ENCODE measurements around the gene FBF1. TPM values are rescaled to one million over a fixed set of nuclear protein-coding genes. Genes with fewer than 3 reads are reported as not detected.

The FBF1 gene
- polyA plus RNA-seq, 1 experiment, result 2.5 TPM

- Histone ChIP-seq H3K9me3 (ENCODE audit: control insufficient read depth, insufficient read depth, low read length) (no peaks in the 10 kb centered on the region; the same call in 1 of the 2 replicates), H3K27ac (ENCODE audit: low read depth, low read length) (peak overlapping the region; percentile 25), H3K27me3 (ENCODE audit: control insufficient read depth, insufficient read depth, low read length) (no peaks in the 10 kb centered on the region), H3K4me3 (ENCODE audit: low read depth, low read length) (no peak overlapping the region)
- POLR2A ChIA-PET, result interaction anchor here (0.8 to 1.9 kb wide), 4 partner anchors 9 to 84 kb away, joined by 3 to 10 read pairs (median 8); partner anchors contain the start of genes TRIM65 and WBP2
- CTCF ChIA-PET, result interaction anchor here (0.7 to 1.5 kb wide), 4 partner anchors 9 to 81 kb away, joined by 3 to 7 read pairs (median 5); partner anchors contain the start of gene WBP2
- peak; percentile 82 for DNase-seq (ENCODE audit: low read depth, low spot score)
- TF ChIP-seq CTCF (IDR thresholded peaks at IDR 0.05; ENCODE audit: low read depth, low read length), result 0 out of 2 replicates have a peak, but pooled peaks have one; percentile 13
These were observed 76.4 kb downstream of the FBF1 start for GRCh38 chr17:75864448-75864871.

DNA sequence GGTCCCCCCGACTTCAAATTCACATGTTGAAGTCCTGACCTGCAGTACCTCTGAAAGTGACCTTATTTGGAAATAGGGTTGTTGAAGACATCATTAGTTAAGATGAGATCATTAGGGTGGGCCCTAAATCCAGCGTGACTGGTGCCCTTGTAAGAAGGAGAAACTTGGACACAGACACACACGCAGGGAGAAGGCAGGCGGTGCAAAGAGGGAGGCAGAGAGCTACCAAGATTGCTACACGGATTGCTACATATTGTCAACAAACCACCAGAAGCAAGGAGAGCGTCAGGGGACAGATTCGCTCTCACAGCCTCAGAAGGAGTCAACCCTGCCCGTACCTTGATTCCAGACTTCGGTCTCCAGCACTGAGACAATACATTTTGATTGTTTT is 78.9 kb downstream of the FBF1 start:
- Histone ChIP-seq H3K27ac (ENCODE audit: low read depth, low read length) (no peak overlapping the region), H3K4me3 (ENCODE audit: low read depth, low read length) (no peak overlapping the region), H3K9me3 (ENCODE audit: control insufficient read depth, insufficient read depth, low read length) (no peaks in the 10 kb centered on the region; the same call in 1 of the 2 replicates), H3K27me3 (ENCODE audit: control insufficient read depth, insufficient read depth, low read length) (no peaks in the 10 kb centered on the region)
- ChIA-PET POLR2A (interaction anchor here (1.4 kb wide), 1 partner anchor 82 kb away, joined by 4 read pairs; a partner anchor contains a TSS), CTCF (interaction anchor here (0.8 to 1.7 kb wide), 7 partner anchors 8 to 41 kb away, joined by 3 to 5 read pairs (median 3); no protein-coding TSS in a partner anchor)
- no peak for DNase-seq (ENCODE audit: low read depth, low spot score)
- TF ChIP-seq CTCF (IDR thresholded peaks at IDR 0.05; ENCODE audit: low read depth, low read length), result no peak

Other genes starting within 250 kb of the FBF1 start
- gene ITGB4, start 219.6 kb downstream of the FBF1 start, polyA plus RNA-seq (2011; rRNA removed), result 0.21 and 0.31 TPM in 2 replicates
- gene GALK1, start 175.8 kb downstream of the FBF1 start, polyA plus RNA-seq (2011; rRNA removed), result 12.4 and 16.8 TPM in 2 replicates
- gene UNK, start 156.2 kb downstream of the FBF1 start, polyA plus RNA-seq (2011; rRNA removed), result 11.1 and 11.4 TPM in 2 replicates
- gene UNC13D, start 96.6 kb downstream of the FBF1 start, polyA plus RNA-seq (2011; rRNA removed), result 0.11 and 0.16 TPM in 2 replicates
- 33.3 and 35.3 TPM in 2 replicates for gene WBP2, start 85.7 kb downstream of the FBF1 start, polyA plus RNA-seq (2011; rRNA removed)
- gene TRIM47, start 62.5 kb downstream of the FBF1 start, polyA plus RNA-seq (2011; rRNA removed), result 5.7 and 9.2 TPM in 2 replicates
- gene TRIM65, start 44.1 kb downstream of the FBF1 start, polyA plus RNA-seq (2011; rRNA removed), result 6.5 and 8.7 TPM in 2 replicates
- gene MRPL38, start 36.2 kb downstream of the FBF1 start, polyA plus RNA-seq (2011; rRNA removed), result 16.6 and 21.9 TPM in 2 replicates
- 30.7 and 32.8 TPM in 2 replicates for gene ACOX1, start 38.1 kb upstream of the FBF1 start, polyA plus RNA-seq (2011; rRNA removed)
- gene TEN1, start 38.2 kb upstream of the FBF1 start, polyA plus RNA-seq (2011; rRNA removed), result 9.1 and 11.5 TPM in 2 replicates
- 2.7 and 2.9 TPM in 2 replicates for gene CDK3, start 59.8 kb upstream of the FBF1 start, polyA plus RNA-seq (2011; rRNA removed)
- gene EVPL, start 86.3 kb upstream of the FBF1 start, polyA plus RNA-seq (2011; rRNA removed), result not detected in 2 replicates
- 82.9 and 101 TPM in 2 replicates for gene SRP68, start 131.5 kb upstream of the FBF1 start, polyA plus RNA-seq (2011; rRNA removed)
- 0.06 TPM in 1 of 2 replicates, not detected in the other for gene GALR2, start 133.7 kb upstream of the FBF1 start, polyA plus RNA-seq (2011; rRNA removed)
- gene ZACN, start 138.1 kb upstream of the FBF1 start, polyA plus RNA-seq (2011; rRNA removed), result not detected in 2 replicates
- 97.6 and 114 TPM in 2 replicates for gene EXOC7, start 162.7 kb upstream of the FBF1 start, polyA plus RNA-seq (2011; rRNA removed)
- not detected in 2 replicates for gene FOXJ1, start 200.2 kb upstream of the FBF1 start, polyA plus RNA-seq (2011; rRNA removed)